Body of pancreas (tissue), 4 donors: ENCODE data around the gene AP2A2. TPM values are rescaled to one million over a fixed set of nuclear protein-coding genes. Genes with fewer than 3 reads are reported as not detected.

Experiments
- ATAC-seq: fragments of 150-250 bp; one replicate; pipeline ENCODE4 v1.9.1; 2016
- DNase-seq, 4 donors: peaks; one replicate each; pipeline ENCODE4 v3.0.0-alpha.2; 2019
- H3K27ac ChIP-seq, 4 donors: fragments of 200-600 bp; sonication (generic); 1 replicate in 3 of 4; 2 replicates in 1 of 4; pipeline versions ENCODE4 v1.5.1 to v1.6.1; 2016 to 2019; ENCODE audit warnings: mild to moderate bottlenecking in 1 of 4, mixed read lengths in 1 of 4, moderate library complexity in 1 of 4
- H3K27me3 ChIP-seq, 2 donors: fragments of 200-600 bp; sonication (generic); one replicate each; pipeline ENCODE4 v1.6.0; 2016; ENCODE audit warnings: mild to moderate bottlenecking in 1 of 2
- H3K36me3 ChIP-seq, 2 donors: fragments of 200-600 bp; sonication (generic); replicated peaks in 1 of 2; 2 replicates each; pipeline ENCODE4 v1.5.1; 2016; ENCODE audit warnings: low read depth in 2 of 2; ENCODE audit not compliant: insufficient read depth in 1 of 2
- H3K4me1 ChIP-seq: fragments of 200-600 bp; sonication (generic); one replicate; pipeline ENCODE4 v1.6.0; 2016
- H3K4me3 ChIP-seq, 2 donors: fragments of 200-600 bp; sonication (generic); 1 replicate in 1 of 2; 2 replicates in 1 of 2; pipeline ENCODE4 v1.5.1; 2016 to 2019
- H3K9me3 ChIP-seq, 3 donors: fragments of 200-600 bp; sonication (generic); 1 replicate in 2 of 3; 2 replicates in 1 of 3; pipeline ENCODE4 v1.5.1; 2016
- POLR2A ChIP-seq, 3 donors: fragments of 450-650 bp; IDR thresholded peaks; one replicate each; pipeline ENCODE4 v1.6.1; 2016; ENCODE audit warnings: antibody characterized with exemption in 3 of 3, mild to moderate bottlenecking in 2 of 3
- WGBS, 2 donors: methylation state at CpG; one replicate each; pipeline ENCODE4 v1.1.5; 2017; 5-methylcytosine and 5-hydroxymethylcytosine counted together
- intact Hi-C: fragments of 100-400 bp; cut with DNase I; formaldehyde crosslinking; loops from one replicate; pipeline ENCODE4 v1.15.1; 2023
- total RNA-seq, 2 donors: library from RNA; depleted of rRNA; stranded (reverse); fragments of >200 nt; gene quantifications; one replicate each; pipeline ENCODE4 v1.1.0, GENCODE V29; 2016
- TF ChIP-seq, protein P1 (sequence below), 7 experiments: fragments of 450-650 bp in 4 of 7; fragments of 200-600 bp in 3 of 7; sonication (generic) in 3 of 7; IDR thresholded peaks; one replicate each; pipeline ENCODE4 v1.5.1; 2016 to 2019; ENCODE audit warnings: antibody characterized with exemption in 7 of 7

Gene AP2A2
- total RNA-seq, 2 donors from 2014 or later, result 40.7 to 77.8 TPM

DNA sequence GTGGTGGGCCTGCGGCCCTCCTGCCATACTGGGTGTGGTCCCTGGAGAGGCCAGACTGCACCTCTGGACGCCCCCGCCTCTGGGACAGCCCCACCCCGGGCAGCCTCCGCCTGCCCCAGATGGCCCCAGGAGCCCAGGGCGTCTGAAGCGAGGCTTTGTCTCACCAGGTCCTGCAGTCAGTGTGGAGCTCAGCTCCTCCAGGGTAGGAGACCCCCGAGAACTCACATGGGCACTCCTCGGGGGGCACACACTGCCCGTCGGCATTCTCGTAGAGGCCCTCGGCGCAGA lies 100.4 kb downstream of the AP2A2 start:
- Histone ChIP-seq H3K9me3 (no peaks in the 10 kb centered on the region), H3K4me1 (no peaks in the 10 kb centered on the region), H3K27ac (no peak overlapping the region), H3K4me3 (no peak overlapping the region), H3K36me3 (peaks cover 0 to 3% of the 10 kb centered on the region in 2 donors), H3K27me3 (no peaks in the 10 kb centered on the region)
- ATAC-seq (no peak), DNase-seq (no peak)
- no peak for TF ChIP-seq POLR2A (IDR thresholded peaks at IDR 0.05)
- TF ChIP-seq, protein P1, sequence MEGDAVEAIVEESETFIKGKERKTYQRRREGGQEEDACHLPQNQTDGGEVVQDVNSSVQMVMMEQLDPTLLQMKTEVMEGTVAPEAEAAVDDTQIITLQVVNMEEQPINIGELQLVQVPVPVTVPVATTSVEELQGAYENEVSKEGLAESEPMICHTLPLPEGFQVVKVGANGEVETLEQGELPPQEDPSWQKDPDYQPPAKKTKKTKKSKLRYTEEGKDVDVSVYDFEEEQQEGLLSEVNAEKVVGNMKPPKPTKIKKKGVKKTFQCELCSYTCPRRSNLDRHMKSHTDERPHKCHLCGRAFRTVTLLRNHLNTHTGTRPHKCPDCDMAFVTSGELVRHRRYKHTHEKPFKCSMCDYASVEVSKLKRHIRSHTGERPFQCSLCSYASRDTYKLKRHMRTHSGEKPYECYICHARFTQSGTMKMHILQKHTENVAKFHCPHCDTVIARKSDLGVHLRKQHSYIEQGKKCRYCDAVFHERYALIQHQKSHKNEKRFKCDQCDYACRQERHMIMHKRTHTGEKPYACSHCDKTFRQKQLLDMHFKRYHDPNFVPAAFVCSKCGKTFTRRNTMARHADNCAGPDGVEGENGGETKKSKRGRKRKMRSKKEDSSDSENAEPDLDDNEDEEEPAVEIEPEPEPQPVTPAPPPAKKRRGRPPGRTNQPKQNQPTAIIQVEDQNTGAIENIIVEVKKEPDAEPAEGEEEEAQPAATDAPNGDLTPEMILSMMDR (IDR thresholded peaks at IDR 0.05), result no peak
- intact Hi-C loops, result no loop called here
- 90 to 93% methylated on average over 6 to 14 of the region's 14 CpGs for WGBS, 2 donors

DNA sequence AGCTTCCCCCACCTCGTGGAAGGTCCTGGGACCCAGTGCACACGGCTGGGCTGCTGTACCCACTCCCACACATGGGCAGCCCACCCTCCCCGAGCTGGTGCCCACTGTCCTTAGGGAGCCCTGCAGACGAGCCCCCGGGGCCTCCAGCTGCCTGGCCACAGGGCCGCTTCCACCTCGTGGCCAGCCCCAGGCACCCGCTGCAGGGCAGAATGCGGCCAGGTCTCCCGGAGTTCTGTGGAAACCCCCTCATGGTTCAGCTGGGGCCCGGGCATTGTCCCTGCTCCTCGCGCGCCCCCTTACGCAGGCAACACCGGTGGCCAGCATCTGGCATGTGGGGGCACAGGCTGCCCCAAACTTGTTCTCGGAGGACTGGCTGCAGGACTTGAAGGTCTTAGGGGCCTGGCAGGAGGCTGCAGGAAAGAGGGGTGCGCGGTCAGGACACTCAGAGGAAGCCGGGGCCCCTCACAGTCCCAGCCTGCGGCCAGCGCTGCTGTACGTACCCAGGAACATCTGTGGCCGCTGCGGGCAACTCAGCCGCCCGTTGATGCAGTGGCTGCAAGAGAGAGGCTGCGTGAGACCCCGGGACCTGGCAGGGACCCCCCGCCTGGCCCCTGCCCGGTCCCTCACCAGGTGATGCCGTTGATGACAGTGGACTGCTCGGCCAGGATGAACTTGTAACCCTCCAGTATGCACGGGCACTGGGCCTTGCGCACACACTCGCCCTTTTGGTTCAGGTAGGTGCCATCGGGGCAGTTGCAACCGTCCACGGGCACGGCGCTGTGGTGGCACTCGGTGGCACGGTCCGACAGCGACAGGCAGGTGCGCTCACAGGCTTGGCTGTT lies 101.2 kb downstream of the AP2A2 start:
- DNase-seq (no peak), ATAC-seq (no peak)
- 90 to 91% methylated on average over 17 to 40 of the region's 46 CpGs for WGBS, 2 donors
- intact Hi-C loops, result no loop called here
- no peak overlapping the region for H3K4me3 ChIP-seq
- no peaks in the 10 kb centered on the region for H3K27me3 ChIP-seq
- H3K4me1 ChIP-seq, result no peaks in the 10 kb centered on the region
- no peaks in the 10 kb centered on the region for H3K9me3 ChIP-seq
- peaks cover 0 to 3% of the 10 kb centered on the region in 2 donors for H3K36me3 ChIP-seq
- TF ChIP-seq POLR2A (IDR thresholded peaks at IDR 0.05), result no peak
- H3K27ac ChIP-seq, result no peak overlapping the region

DNA sequence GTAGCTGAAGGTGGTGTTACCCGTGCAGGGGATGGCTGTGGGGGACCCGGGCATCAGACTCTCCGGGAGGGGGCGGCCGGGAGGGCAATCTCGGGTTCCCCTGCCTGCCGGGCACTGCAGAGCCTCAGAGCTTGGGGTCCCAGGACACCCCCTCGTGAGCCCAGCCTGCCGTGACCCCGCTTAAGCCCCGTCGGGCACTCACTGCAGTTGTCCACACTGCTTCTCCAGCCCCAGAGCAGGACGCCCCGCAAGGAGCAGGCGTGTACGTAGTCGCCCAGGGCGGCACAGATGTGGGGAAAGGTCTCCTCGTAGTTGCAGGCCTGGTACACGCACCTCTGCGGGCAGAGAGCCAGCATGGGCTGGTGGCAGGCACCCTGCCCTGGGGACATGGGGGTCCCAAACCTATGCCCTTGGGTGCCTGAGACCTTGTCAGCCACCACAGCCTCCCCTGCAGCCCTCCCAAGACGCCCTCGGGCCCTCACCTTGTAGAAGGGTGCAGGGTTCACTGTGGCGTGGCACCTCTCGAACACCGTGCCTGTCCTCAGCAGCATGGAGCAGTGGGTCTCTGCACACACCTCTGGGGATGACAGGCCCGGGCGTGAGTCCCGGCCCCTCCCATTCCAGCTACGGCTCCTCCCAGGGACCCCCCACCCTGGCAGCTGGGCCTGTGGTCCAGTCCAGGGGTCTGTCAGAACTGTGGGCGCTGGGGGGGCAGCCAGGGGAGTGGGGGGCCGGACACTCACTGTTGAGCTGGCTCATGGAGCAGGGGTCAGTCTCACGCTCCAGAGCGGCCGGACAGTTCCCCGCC lies 102.0 kb downstream of the AP2A2 start:
- Histone ChIP-seq H3K27ac (no peak overlapping the region), H3K27me3 (no peaks in the 10 kb centered on the region), H3K4me3 (no peak overlapping the region), H3K36me3 (peaks cover 0 to 3% of the 10 kb centered on the region in 2 donors), H3K9me3 (no peaks in the 10 kb centered on the region), H3K4me1 (no peaks in the 10 kb centered on the region)
- 86 to 91% methylated on average over 11 to 28 of the region's 36 CpGs for WGBS, 2 donors
- DNase-seq (no peak), ATAC-seq (no peak)
- intact Hi-C loops, result no loop called here
- TF ChIP-seq POLR2A (IDR thresholded peaks at IDR 0.05), result no peak
- TF ChIP-seq, protein P1 (IDR thresholded peaks at IDR 0.05), result no peak

DNA sequence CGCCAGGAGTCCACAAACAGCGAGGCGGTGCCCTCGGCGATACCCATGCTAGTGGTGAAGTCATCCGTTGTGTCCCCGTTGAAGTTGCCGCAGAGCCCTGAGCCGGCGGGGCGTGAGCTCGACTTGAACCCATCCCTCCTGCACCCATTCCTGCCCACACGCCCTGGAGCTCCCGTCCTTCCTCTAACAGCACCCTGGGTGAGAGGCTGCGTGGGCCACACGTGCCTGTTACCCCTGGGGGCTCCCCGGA lies 102.5 kb downstream of the AP2A2 start:
- intact Hi-C loops, result no loop called here
- no peak for ATAC-seq
- Histone ChIP-seq H3K4me3 (no peak overlapping the region), H3K9me3 (no peaks in the 10 kb centered on the region), H3K4me1 (peaks cover 4% of the 10 kb centered on the region), H3K27ac (no peak overlapping the region), H3K36me3 (peaks cover 0 to 3% of the 10 kb centered on the region in 2 donors), H3K27me3 (no peaks in the 10 kb centered on the region)
- no peak for TF ChIP-seq POLR2A (IDR thresholded peaks at IDR 0.05)
- TF ChIP-seq, protein P1 (IDR thresholded peaks at IDR 0.05), result no peak
- 93 to 100% methylated on average over 1 to 7 of the region's 17 CpGs for WGBS, 2 donors
- DNase-seq, result no peak

DNA sequence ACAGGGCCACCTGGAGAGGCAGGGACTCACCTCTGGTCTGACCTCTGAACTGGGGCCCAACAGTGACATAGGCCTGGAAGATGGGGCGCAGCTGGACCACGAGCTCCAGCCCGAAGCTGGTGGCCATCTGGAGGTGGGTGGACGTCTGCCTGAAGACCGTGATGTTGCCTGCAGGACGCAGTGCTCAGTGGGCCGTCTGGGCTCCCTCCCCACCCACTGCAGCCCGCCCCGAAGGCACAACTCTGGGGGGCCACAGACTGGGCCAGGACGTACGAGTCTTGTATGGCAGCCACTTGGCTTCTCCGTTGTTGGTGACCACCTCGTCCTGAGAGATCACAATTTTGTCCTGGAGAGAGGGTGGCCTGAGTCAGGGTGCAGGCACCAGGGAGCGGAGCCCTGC lies 102.9 kb downstream of the AP2A2 start:
- ATAC-seq (no peak), DNase-seq (no peak)
- WGBS, 2 donors, result 90 to 92% methylated on average over 8 to 14 of the region's 14 CpGs
- Histone ChIP-seq H3K27ac (no peak overlapping the region), H3K36me3 (peaks cover 0 to 3% of the 10 kb centered on the region in 2 donors), H3K4me1 (peaks cover 8% of the 10 kb centered on the region), H3K27me3 (no peaks in the 10 kb centered on the region), H3K4me3 (no peak overlapping the region), H3K9me3 (no peaks in the 10 kb centered on the region)
- TF ChIP-seq POLR2A (IDR thresholded peaks at IDR 0.05), result no peak
- TF ChIP-seq, protein P1 (IDR thresholded peaks at IDR 0.05), result no peak
- intact Hi-C loops, result no loop called here
